Adrenal gland (tissue), 5 donors: ENCODE results near the gene NUAK1.

Experiments
- POLR2A ChIP-seq, 2 donors: fragments of 450-650 bp; IDR thresholded peaks; one replicate each; pipeline ENCODE4 v1.6.1; 2017; ENCODE audit warnings: antibody characterized with exemption in 2 of 2, mild to moderate bottlenecking in 2 of 2, moderate library complexity in 1 of 2
- TF ChIP-seq, protein P1 (sequence below), 6 experiments: fragments of 450-650 bp in 4 of 6; fragments of 200-600 bp in 2 of 6; sonication (generic) in 1 of 6; IDR thresholded peaks; 1 replicate in 5 of 6; 2 replicates in 1 of 6; pipeline versions ENCODE4 v1.5.1 to v1.8.0; 2016 to 2021; ENCODE audit warnings: antibody characterized with exemption in 6 of 6, mild to moderate bottlenecking in 2 of 6, moderate library complexity in 1 of 6
- donor health status: DM: no; HTN: no; CAD: no.

DNA sequence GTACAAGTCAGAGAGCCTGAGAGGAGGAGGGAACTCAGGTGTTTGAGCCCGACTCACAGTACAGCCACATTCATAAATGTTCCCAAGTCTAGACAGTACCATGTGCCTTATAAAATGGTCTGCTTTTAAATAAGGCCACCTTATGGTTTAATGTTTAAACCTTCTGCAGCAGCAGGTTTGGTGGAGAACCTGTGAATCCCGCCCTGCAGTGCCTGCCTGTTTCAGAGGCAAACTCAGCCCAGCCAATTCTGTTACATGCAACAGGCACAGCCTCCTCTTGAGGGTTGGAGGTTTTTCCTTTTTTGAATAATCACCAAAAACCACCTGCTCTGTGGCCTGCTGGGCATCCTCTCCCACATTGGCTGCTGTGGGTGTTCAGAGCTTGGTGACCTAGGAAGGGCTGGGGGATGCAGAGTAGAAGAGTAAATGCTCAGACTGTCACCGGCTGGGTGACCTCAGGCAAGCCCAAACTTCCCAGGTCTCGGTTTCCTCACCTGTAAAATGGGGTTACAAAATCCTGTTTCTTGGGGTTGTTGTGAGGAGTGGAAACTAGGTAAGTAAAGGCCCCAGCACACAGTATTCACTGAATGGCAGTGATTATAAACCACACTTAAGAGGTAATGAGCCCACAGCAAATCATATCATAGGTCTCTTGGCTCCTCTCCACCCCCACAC lies 28.0 kb downstream of the NUAK1 start:
- TF ChIP-seq, protein P1, sequence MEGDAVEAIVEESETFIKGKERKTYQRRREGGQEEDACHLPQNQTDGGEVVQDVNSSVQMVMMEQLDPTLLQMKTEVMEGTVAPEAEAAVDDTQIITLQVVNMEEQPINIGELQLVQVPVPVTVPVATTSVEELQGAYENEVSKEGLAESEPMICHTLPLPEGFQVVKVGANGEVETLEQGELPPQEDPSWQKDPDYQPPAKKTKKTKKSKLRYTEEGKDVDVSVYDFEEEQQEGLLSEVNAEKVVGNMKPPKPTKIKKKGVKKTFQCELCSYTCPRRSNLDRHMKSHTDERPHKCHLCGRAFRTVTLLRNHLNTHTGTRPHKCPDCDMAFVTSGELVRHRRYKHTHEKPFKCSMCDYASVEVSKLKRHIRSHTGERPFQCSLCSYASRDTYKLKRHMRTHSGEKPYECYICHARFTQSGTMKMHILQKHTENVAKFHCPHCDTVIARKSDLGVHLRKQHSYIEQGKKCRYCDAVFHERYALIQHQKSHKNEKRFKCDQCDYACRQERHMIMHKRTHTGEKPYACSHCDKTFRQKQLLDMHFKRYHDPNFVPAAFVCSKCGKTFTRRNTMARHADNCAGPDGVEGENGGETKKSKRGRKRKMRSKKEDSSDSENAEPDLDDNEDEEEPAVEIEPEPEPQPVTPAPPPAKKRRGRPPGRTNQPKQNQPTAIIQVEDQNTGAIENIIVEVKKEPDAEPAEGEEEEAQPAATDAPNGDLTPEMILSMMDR (IDR thresholded peaks at IDR 0.05) = no peak
- no peak for TF ChIP-seq POLR2A (IDR thresholded peaks at IDR 0.05)
